Measurements from ENCODE around the gene ZNF750.

- TF ChIP-seq, protein P1, sequence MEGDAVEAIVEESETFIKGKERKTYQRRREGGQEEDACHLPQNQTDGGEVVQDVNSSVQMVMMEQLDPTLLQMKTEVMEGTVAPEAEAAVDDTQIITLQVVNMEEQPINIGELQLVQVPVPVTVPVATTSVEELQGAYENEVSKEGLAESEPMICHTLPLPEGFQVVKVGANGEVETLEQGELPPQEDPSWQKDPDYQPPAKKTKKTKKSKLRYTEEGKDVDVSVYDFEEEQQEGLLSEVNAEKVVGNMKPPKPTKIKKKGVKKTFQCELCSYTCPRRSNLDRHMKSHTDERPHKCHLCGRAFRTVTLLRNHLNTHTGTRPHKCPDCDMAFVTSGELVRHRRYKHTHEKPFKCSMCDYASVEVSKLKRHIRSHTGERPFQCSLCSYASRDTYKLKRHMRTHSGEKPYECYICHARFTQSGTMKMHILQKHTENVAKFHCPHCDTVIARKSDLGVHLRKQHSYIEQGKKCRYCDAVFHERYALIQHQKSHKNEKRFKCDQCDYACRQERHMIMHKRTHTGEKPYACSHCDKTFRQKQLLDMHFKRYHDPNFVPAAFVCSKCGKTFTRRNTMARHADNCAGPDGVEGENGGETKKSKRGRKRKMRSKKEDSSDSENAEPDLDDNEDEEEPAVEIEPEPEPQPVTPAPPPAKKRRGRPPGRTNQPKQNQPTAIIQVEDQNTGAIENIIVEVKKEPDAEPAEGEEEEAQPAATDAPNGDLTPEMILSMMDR (IDR thresholded peaks at IDR 0.05), result no peak
- TF ChIP-seq POLR2AphosphoS5 (IDR thresholded peaks at IDR 0.05; ENCODE audit: low read depth, low read length), result no peak
- no peak for TF ChIP-seq REST (IDR thresholded peaks at IDR 0.05; ENCODE audit: insufficient read depth in 1 of 2, low read depth in 2 of 2, low read length in 1 of 2)
- TF ChIP-seq TCF7L2 (IDR thresholded peaks at IDR 0.05; ENCODE audit: low read depth, low read length), result no peak
These were observed 27.8 kb downstream of the ZNF750 start for GRCh38 chr17:82812058-82812457.

Measured in Panc1 (cell line).